Activated CD4-positive, CD25-positive, alpha-beta regulatory T cell (primary cell): ENCODE results near the gene RAB7B.

ENCODE experiments used
- DNase-seq, 4 experiments: peaks; one replicate each; lab custom pipeline; 2025; lab: John Stamatoyannopoulos, UW

The RAB7B gene

DNA sequence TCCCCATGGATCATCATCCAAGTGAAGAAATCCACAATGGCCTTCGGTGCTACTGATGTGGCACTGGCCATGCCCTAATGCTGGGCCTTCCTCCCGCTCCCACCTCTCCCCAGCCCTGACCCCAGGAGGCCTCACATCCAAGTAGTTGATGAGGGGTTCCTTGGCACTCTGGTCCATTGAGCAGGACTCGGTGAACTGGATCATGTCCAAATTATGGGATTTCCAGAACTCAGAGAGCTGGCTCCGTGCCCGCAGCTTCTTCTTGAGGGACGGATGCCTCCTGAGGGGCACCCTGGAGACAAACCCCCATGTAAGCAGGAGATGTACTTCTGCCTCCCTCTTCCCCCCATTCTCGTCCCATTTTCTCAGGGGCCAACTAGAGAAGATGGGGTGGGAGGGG, 19.6 kb upstream of the RAB7B start:
- DNase-seq: no peak

GRCh38 chr1:206021626-206022365, 18.6 kb upstream of the RAB7B start:
- DNase-seq: no peak

DNA sequence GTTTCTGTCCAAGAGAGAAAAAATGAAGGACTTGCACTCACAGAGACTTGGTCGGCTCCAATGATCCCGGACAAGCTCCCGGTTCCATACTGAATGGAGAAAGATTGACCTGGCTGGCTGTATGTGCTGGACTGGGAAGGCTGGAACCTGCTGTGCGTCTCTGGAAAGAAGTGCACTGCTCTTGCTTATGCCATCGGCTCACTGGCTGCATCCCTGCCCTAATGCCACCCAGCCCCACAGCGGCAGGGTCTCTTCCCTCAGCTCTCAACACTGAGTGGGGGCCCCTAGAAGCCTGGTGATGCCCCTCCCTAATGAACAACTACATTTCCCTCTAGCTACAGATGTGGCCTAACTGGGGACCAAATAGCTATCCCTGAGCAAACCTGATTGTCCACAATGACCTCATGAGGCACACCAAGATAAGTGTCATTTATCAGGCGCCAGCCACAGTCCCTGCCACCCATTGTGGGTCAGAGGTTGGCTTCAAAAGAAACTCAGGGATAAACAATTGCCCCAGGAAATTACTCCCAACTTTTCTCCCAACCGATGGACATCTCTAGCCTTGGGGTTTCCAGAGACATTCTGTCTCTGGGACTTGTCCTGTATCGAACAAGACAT, 17.9 kb upstream of the RAB7B start:
- DNase-seq: no peak

DNA sequence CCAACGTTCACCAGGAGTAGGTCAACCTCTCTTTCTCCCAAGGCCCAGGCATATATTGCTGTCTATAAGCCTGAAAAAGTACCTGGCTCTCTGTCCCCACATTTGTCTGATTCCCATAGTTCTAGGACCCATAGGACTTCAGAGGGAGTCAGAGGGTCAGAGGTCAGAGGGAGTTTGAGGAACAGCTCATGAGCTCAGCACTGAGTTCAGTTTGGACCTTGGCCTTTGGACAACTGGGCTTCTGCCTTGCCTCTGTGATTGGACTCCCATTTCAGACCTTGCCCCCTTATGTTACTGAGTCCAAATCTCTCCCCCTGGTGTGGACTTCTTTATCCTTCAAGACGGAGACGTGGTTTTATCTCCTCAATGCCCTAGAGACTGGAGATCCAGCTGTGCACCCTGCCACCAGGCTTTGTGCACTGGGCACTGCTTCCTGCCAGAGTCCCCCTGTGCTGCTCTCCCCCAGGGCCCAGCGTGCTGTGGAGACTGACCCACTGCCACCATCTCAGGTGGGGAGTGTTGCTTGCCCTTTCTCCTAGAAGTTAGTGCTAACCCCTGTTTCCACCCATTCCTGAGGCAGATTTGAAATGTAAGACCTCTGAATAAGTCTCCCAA, 17.3 kb upstream of the RAB7B start:
- DNase-seq: no peak

DNA sequence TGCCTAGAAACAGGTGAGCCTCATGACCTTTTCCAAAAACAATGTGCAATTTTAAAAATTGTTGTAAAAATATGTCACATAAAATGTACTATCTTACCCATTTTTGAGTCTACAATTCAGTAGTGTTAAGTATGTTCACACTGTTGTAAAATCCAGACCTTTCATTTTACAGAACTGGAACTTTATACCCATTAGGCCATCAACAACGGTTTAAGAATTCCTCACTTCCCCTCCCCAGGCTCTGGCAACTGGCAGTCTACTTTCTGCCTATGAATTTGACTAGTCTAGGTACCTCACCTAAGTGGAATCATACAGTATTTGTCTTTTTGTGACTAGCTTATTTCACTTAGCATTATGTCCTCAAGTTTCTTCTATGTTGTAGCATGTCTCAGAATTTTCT, 11.9 kb upstream of the RAB7B start:
- no peak for DNase-seq

- no peak for DNase-seq
Measured at GRCh38 chr1:206014601-206015000, 11.4 kb upstream of the RAB7B start.

- no peak for DNase-seq
Measured at GRCh38 chr1:206013026-206013795, 10.0 kb upstream of the RAB7B start.

DNA sequence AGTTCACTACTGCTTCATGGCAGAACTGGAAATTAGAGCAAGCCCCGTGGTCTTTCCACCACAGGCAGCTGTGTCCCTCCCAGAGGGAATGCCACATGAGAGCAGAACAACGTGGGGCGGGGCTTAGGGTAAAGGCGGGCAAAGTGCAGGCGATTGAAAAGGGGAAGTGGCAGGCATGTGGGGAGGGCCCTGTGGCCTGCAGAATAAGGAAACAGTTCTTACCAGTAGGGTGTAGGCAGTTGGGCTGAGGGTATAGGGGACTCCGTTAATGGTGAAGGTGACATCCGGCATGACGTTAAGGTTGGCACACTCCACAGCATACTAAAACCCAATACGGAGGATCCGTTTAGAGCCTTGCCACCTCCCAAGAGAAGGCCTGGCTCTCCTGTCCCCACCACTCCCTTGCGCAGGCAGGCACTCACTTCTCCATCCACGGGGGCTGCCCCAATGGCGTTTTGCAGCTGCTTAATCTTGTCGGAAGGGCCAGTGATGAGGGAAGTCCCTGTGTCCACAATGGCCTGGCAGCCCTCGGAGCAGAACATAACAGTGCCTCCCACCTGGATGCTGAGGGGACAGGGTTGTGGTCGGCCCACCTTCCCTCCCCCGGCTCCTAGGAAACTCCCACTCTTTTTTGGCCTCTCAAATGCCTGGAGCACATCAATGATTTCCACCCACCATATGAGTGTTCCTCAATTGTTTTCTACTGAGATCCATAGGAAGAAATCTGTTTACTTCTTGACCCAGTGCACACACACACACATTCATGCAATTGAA, 9.1 kb upstream of the RAB7B start:
- peak in 2 of 4 experiments; percentile 6 to 9 for DNase-seq

GRCh38 chr1:206011057-206011456, 7.9 kb upstream of the RAB7B start:
- DNase-seq: no peak

- DNase-seq: no peak
Measured at GRCh38 chr1:206010060-206010459, 6.9 kb upstream of the RAB7B start.

DNA sequence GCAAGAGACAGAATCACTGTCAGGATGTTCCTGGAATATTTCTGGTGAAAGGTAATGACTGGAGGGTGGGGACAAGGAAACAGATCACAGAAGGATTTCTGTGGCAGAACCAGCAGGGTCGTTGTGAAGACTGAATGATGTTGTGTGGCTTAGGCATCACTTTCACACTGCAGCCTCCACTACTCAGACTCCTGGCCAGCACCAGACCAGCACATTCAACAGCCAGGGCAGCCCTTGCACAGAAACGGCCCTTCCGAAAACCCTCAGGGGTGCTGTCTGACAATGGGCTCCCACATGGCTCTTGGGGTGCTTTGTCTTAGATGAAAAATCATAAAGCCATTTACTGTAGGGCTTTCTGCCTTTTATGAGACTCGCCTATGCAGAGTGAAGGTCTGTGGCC, 3.8 kb upstream of the RAB7B start:
- DNase-seq: no peak

- DNase-seq: no peak
Measured at GRCh38 chr1:206005778-206006180, 2.6 kb upstream of the RAB7B start.

- no peak for DNase-seq
Measured at GRCh38 chr1:206005234-206005633, 2.0 kb upstream of the RAB7B start.

GRCh38 chr1:206004826-206005225, 1.6 kb upstream of the RAB7B start:
- no peak for DNase-seq

GRCh38 chr1:206003854-206004800, 932 bp upstream of the RAB7B start:
- DNase-seq: no peak

DNA sequence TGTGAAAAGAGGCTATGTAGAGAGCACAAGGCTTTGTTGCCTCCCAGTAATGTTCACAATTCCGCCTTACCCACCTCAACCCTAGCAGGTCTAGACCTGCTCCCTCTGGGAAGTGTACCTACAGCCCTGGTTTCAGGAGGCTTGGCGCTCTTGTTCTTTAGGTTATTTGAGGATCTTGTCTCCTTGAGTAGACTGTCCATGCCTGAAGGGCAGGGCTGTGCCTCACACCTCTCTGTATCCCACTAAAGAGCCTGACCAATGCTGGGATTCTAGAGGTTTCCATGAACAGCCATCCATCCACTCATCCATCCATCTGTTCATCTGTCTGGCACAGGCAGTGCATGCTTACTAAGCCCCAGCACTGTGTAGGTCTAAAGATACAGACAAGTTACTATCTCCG, 1.0 kb downstream of the RAB7B start:
- DNase-seq: no peak

DNA sequence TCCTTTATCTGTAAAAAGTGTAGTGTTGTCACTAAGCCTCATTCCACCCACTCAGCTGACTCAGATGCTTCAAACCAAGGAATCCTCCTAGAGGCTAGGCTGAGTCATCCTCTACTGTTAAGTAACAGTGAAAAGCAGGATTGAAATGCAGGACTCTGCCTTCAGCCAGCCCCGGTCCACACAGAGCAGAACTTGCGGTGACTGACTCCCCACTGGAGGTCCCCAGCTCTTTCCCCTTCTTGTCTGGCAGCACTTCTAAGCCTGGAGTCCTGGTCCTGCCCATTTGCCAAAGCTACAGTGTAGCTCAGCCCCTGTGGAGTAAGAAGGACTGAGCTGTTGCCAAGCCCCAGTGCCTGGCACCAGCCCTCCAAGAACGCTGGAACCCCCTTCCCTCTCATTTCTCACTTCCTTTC, 1.7 kb downstream of the RAB7B start:
- DNase-seq: no peak

- DNase-seq: no peak
Measured at GRCh38 chr1:206000641-206001339, 2.4 kb downstream of the RAB7B start.

GRCh38 chr1:205998457-205999241, 4.5 kb downstream of the RAB7B start:
- no peak for DNase-seq
